ENCODE results near the gene COMMD7. TPM values are rescaled to one million over a fixed set of nuclear protein-coding genes. Genes with fewer than 3 reads are reported as not detected.

COMMD7 gene
- total and polyA plus RNA-seq, 2 experiments from 2014 or later = 62.7 to 106 TPM

- H3K4me2 ChIP-seq = no peak overlapping the region
- H3K27ac ChIP-seq = no peak overlapping the region
- H3K27me3 ChIP-seq = no peaks in the 10 kb centered on the region
- DNase-seq (ENCODE audit: low spot score) = no peak
- H3K4me3 ChIP-seq = no peak overlapping the region
- H3K4me1 ChIP-seq (ENCODE audit: insufficient read depth) = no peaks in the 10 kb centered on the region
- no peaks in the 10 kb centered on the region for H3K36me3 ChIP-seq (replicated peaks; ENCODE audit: insufficient read depth, low read depth)
- H3K79me2 ChIP-seq = no peaks in the 10 kb centered on the region
- 68% methylated on average over 2 of the region's 2 CpGs for WGBS (ENCODE audit: low lambda C conversion rate, missing lambda C conversion rate)
- H2AFZ ChIP-seq = no peak overlapping the region
- no peaks in the 10 kb centered on the region for H3K9me3 ChIP-seq (ENCODE audit: low read depth)
- no peaks in the 10 kb centered on the region for H3K9me2 ChIP-seq (replicated peaks; ENCODE audit: insufficient read depth)
- TF ChIP-seq EZH2 (IDR thresholded peaks at IDR 0.05; ENCODE audit: borderline replicate concordance) (no peak), CTCF (IDR thresholded peaks at IDR 0.05; ENCODE audit: poor library complexity) (no peak), EZH2phosphoT487 (IDR thresholded peaks at IDR 0.05; ENCODE audit: low read depth, severe bottlenecking, unreplicated experiment) (no peak)
- no peaks in the 10 kb centered on the region for H4K20me1 ChIP-seq (ENCODE audit: insufficient read depth, poor library complexity, severe bottlenecking)
Measured at GRCh38 chr20:32655903-32656512, 87.3 kb downstream of the COMMD7 start.

DNA sequence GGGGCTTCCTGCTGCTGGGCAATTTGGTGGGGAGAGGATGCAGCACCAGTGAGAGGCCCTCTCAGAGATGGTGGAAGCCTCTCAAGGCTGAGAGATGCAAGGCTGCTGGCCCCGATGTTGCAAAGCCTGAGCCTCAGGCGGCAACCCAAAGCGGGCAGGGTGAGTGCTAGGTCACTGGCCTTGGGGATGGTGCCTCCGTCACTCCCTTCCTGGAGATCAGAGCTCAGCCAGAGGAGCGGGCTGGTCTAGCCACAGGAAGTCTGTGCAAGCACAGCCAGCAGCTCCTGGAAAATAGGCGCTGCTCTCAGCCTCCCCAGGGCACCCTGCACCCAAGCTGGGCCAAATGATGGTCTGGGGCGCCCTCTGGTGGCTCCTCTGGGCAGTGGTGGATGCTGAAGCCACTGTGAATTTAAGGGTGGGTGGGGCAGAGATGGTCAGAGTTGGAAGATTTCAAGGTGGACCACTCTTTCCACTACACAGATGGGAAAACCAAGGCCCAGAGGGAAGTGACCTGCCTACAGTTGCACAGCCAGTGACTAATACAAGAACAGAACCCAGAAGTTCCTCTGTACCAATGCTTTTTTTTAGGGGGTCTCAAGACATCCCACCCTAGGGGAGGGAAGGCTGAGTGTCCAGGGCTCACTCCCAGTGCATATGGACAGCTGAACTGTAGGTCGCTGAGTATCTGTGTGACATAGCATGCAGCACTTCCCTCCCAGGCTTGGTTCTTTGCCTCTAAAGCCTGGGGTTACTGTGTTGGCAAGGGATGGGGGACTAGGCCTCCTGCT lies 90.3 kb downstream of the COMMD7 start:
- 17% methylated on average over 8 of the region's 8 CpGs for WGBS (ENCODE audit: low lambda C conversion rate, missing lambda C conversion rate)
- Histone ChIP-seq H3K27me3 (no peaks in the 10 kb centered on the region), H3K4me2 (peak overlapping the region; percentile 22), H3K4me1 (ENCODE audit: insufficient read depth) (no peaks in the 10 kb centered on the region), H3K27ac (no peak overlapping the region), H3K79me2 (no peaks in the 10 kb centered on the region), H3K4me3 (no peak overlapping the region), H3K36me3 (replicated peaks; ENCODE audit: insufficient read depth, low read depth) (no peaks in the 10 kb centered on the region), H3K9me3 (ENCODE audit: low read depth) (no peaks in the 10 kb centered on the region), H4K20me1 (ENCODE audit: insufficient read depth, poor library complexity, severe bottlenecking) (no peaks in the 10 kb centered on the region), H2AFZ (no peak overlapping the region), H3K9me2 (replicated peaks; ENCODE audit: insufficient read depth) (no peaks in the 10 kb centered on the region)
- TF ChIP-seq EZH2phosphoT487 (IDR thresholded peaks at IDR 0.05; ENCODE audit: low read depth, severe bottlenecking, unreplicated experiment) (no peak), CTCF (IDR thresholded peaks at IDR 0.05; ENCODE audit: poor library complexity) (peak; percentile 100), EZH2 (IDR thresholded peaks at IDR 0.05; ENCODE audit: borderline replicate concordance) (no peak)
- peak; percentile 93 for DNase-seq (ENCODE audit: low spot score)

Other genes with a start within 250 kb of the COMMD7 start
- 34.3 and 35.6 TPM in 2 replicates for gene NOL4L, start 158.1 kb downstream of the COMMD7 start, total RNA-seq
- gene NOL4L, start 158.1 kb downstream of the COMMD7 start, polyA plus RNA-seq = 42.9 and 44.2 TPM in 2 replicates
- gene C20orf203, start 69.5 kb downstream of the COMMD7 start, total RNA-seq = not detected in 2 replicates
- gene C20orf203, start 69.5 kb downstream of the COMMD7 start, polyA plus RNA-seq = not detected in 2 replicates
- 4.3 and 4.5 TPM in 2 replicates for gene DNMT3B, start 18.9 kb upstream of the COMMD7 start, total RNA-seq
- 5.2 and 5.3 TPM in 2 replicates for gene DNMT3B, start 18.9 kb upstream of the COMMD7 start, polyA plus RNA-seq
- 141 and 147 TPM in 2 replicates for gene MAPRE1, start 76.5 kb upstream of the COMMD7 start, total RNA-seq
- 54.8 and 67.7 TPM in 2 replicates for gene MAPRE1, start 76.5 kb upstream of the COMMD7 start, polyA plus RNA-seq
- 0.53 TPM in 1 of 2 replicates, not detected in the other for gene EFCAB8, start 115.5 kb upstream of the COMMD7 start, total RNA-seq
- gene EFCAB8, start 115.5 kb upstream of the COMMD7 start, polyA plus RNA-seq = not detected in 2 replicates

Data from hepatocyte (in vitro differentiated cells).